HCT116 (cell line): Measurements from ENCODE around the gene EIF3M.
"Not testable (repeated sequence)": the region's sequence is repeated elsewhere in the genome, so short reads cannot be mapped to it uniquely, and the experiment has no call there.

ENCODE experiments used
- CTCF ChIP-seq, 3 experiments: fragments of 200-600 bp in 1 of 3; sonication (generic) in 1 of 3; IDR thresholded peaks in 2 of 3; conservative IDR thresholded peaks in 1 of 3; 2 replicates each; pipeline ENCODE4 v1.5.1; 2012 to 2017; ENCODE audit warnings: low read depth in 2 of 3, low read length in 2 of 3, antibody characterized with exemption in 1 of 3, borderline replicate concordance in 1 of 3, control low read depth in 1 of 3, mild to moderate bottlenecking in 1 of 3, mixed read lengths in 1 of 3, mixed run types in 1 of 3, moderate library complexity in 1 of 3; ENCODE audit not compliant: insufficient read depth in 1 of 3
- ELF1 ChIP-seq: IDR thresholded peaks from 2 replicates; pipeline ENCODE4 v1.6.1; 2012; ENCODE audit warnings: low read depth, borderline replicate concordance
- EZH2 ChIP-seq: fragments of 200-600 bp; sonication (generic); IDR thresholded peaks from 2 replicates; pipeline ENCODE4 v1.6.1; 2017; ENCODE audit warnings: antibody characterized with exemption, mixed run types
- MAX ChIP-seq: IDR thresholded peaks from 2 replicates; pipeline ENCODE4 v1.6.1; 2012
- POLR2A ChIP-seq: IDR thresholded peaks from 2 replicates; pipeline ENCODE4 v1.7.0; 2011; ENCODE audit warnings: borderline replicate concordance; ENCODE audit not compliant: insufficient read depth, insufficient read length; ENCODE audit errors: extremely low read depth
- POLR2AphosphoS5 ChIP-seq: IDR thresholded peaks from 2 replicates; pipeline ENCODE4 v1.6.1; 2011; ENCODE audit warnings: mild to moderate bottlenecking, low read depth, low read length, moderate library complexity
- RAD21 ChIP-seq: IDR thresholded peaks from 2 replicates; pipeline ENCODE4 v1.6.1; 2012; ENCODE audit warnings: low read depth, mild to moderate bottlenecking
- REST ChIP-seq: IDR thresholded peaks from 2 replicates; pipeline ENCODE4 v1.6.1; 2012; ENCODE audit warnings: low read depth
- SIN3A ChIP-seq: IDR thresholded peaks from 2 replicates; pipeline ENCODE4 v1.6.1; 2012; ENCODE audit warnings: low read depth
- SP1 ChIP-seq: IDR thresholded peaks from 2 replicates; pipeline ENCODE4 v1.6.1; 2012; ENCODE audit warnings: low read depth
- ZNF274 ChIP-seq: fragments of 200-500 bp; sonication (Bioruptor generic); IDR thresholded peaks from 2 replicates; pipeline ENCODE4 v1.6.1; 2014; ENCODE audit warnings: mild to moderate bottlenecking, low read depth, low read length, inconsistent platforms

GRCh38 chr11:32596114-32596513 is 12.5 kb downstream of the EIF3M start:
- not testable (repeated sequence) for TF ChIP-seq REST; MAX; POLR2A; EZH2; ZNF274; SP1; POLR2AphosphoS5; CTCF (IDR thresholded peaks at IDR 0.05 in 2 of 3, conservative IDR thresholded peaks at IDR 0.05 in 1 of 3; ENCODE audit: borderline replicate concordance in 1 of 3, insufficient read depth in 1 of 3, low read depth in 2 of 3, low read length in 2 of 3); SIN3A; ELF1; RAD21
